Pulmonary artery endothelial cell (primary cell): ENCODE results near the gene CFAP126. TPM values are rescaled to one million over a fixed set of nuclear protein-coding genes. Genes with fewer than 3 reads are reported as not detected.
"Not testable (repeated sequence)": the region's sequence is repeated elsewhere in the genome, so short reads cannot be mapped to it uniquely, and the experiment has no call there.

ENCODE experiments used
- DNase-seq: peaks from one replicate; pipeline ENCODE4 v3.0.0-alpha.2; 2011; ENCODE audit warnings: low read depth, low spot score
- total RNA-seq: library from RNA; depleted of rRNA; stranded (reverse); fragments of >200 nt; gene quantifications from 2 replicates; pipeline ENCODE4 v1.2.3, GENCODE V29; 2014

The CFAP126 gene
- not detected in 2 replicates for total RNA-seq

GRCh38 chr1:161367684-161368400, at the start of gene CFAP126:
Gene CFAP126 (minus strand): TSS chr1:161367876. CDS start chr1:161367868, 8 bp downstream.
- DNase-seq = peak; percentile 57

- not testable (repeated sequence) for DNase-seq
Measured at GRCh38 chr1:161413050-161413449, 45.4 kb upstream of the CFAP126 start.

GRCh38 chr1:161410636-161410970, 42.9 kb upstream of the CFAP126 start:
- not testable (repeated sequence) for DNase-seq

- not testable (repeated sequence) for DNase-seq
Measured at GRCh38 chr1:161409848-161410635, 42.4 kb upstream of the CFAP126 start.

GRCh38 chr1:161408429-161409052, 40.9 kb upstream of the CFAP126 start:
- no peak for DNase-seq

GRCh38 chr1:161407451-161407985, 39.8 kb upstream of the CFAP126 start:
- no peak for DNase-seq

GRCh38 chr1:161406551-161406950, 38.9 kb upstream of the CFAP126 start:
- DNase-seq = not testable (repeated sequence)

GRCh38 chr1:161404051-161404597, 36.4 kb upstream of the CFAP126 start:
- no peak for DNase-seq

- DNase-seq = no peak
Measured at GRCh38 chr1:161402446-161402845, 34.8 kb upstream of the CFAP126 start.

GRCh38 chr1:161399257-161399998, 31.8 kb upstream of the CFAP126 start:
- DNase-seq = peak; percentile 66

GRCh38 chr1:161398900-161399256, 31.2 kb upstream of the CFAP126 start:
- DNase-seq = no peak

GRCh38 chr1:161397038-161397437, 29.4 kb upstream of the CFAP126 start:
- DNase-seq = not testable (repeated sequence)

- DNase-seq = no peak
Measured at GRCh38 chr1:161393151-161393550, 25.5 kb upstream of the CFAP126 start.

GRCh38 chr1:161391611-161392010, 23.9 kb upstream of the CFAP126 start:
- no peak for DNase-seq

- not testable (repeated sequence) for DNase-seq
Measured at GRCh38 chr1:161391136-161391535, 23.5 kb upstream of the CFAP126 start.

GRCh38 chr1:161390559-161390858, 22.8 kb upstream of the CFAP126 start:
- DNase-seq = no peak

- DNase-seq = peak; percentile 91
Measured at GRCh38 chr1:161389691-161390558, 22.2 kb upstream of the CFAP126 start.

GRCh38 chr1:161389158-161389557, 21.5 kb upstream of the CFAP126 start:
- DNase-seq = not testable (repeated sequence)

GRCh38 chr1:161388639-161389038, 21.0 kb upstream of the CFAP126 start:
- DNase-seq = no peak
